Vagina (tissue), 2 donors: ENCODE data around the gene MATK. TPM values are rescaled to one million over a fixed set of nuclear protein-coding genes. Genes with fewer than 3 reads are reported as not detected.
A peak's percentile ranks its signal among the peaks of the same experiment; 100 is the strongest.

Source experiments
- DNase-seq, 2 donors: peaks; one replicate each; pipeline ENCODE4 v3.0.0-alpha.2; 2017; ENCODE audit errors: extremely low spot score in 2 of 2
- H3K27ac ChIP-seq: fragments of 200-600 bp; sonication (generic); one replicate; pipeline ENCODE4 v1.5.1; 2019
- H3K27me3 ChIP-seq: fragments of 200-600 bp; sonication (generic); one replicate; pipeline ENCODE4 v1.5.1; 2019
- H3K36me3 ChIP-seq, 2 donors: fragments of 200-600 bp; sonication (generic); one replicate each; pipeline ENCODE4 v1.5.1; 2017 to 2019
- H3K4me1 ChIP-seq: fragments of 200-600 bp; sonication (generic); one replicate; pipeline ENCODE4 v1.5.1; 2019
- H3K4me3 ChIP-seq, 2 donors: fragments of 200-600 bp; sonication (generic); 1 replicate in 1 of 2; 2 replicates in 1 of 2; pipeline ENCODE4 v1.5.1; 2016 to 2019
- H3K9me3 ChIP-seq: fragments of 200-600 bp; sonication (generic); one replicate; pipeline ENCODE4 v1.5.1; 2019
- CTCF ChIP-seq, 3 experiments: fragments of 450-650 bp in 2 of 3; fragments of 200-600 bp in 1 of 3; sonication (generic) in 1 of 3; IDR thresholded peaks; one replicate each; pipeline ENCODE4 v1.5.1; 2017 to 2019; ENCODE audit warnings: antibody characterized with exemption in 3 of 3, mild to moderate bottlenecking in 2 of 3, moderate library complexity in 2 of 3
- POLR2A ChIP-seq, 2 donors: fragments of 450-650 bp; IDR thresholded peaks; one replicate each; pipeline ENCODE4 v1.6.1; 2017; ENCODE audit warnings: antibody characterized with exemption in 2 of 2, mild to moderate bottlenecking in 2 of 2, moderate library complexity in 2 of 2
- POLR2AphosphoS5 ChIP-seq, 2 donors: sonication (generic); formaldehyde crosslinking; IDR thresholded peaks; one replicate each; pipeline ENCODE4 v1.9.0; 2017; ENCODE audit warnings: antibody characterized with exemption in 2 of 2, mild to moderate bottlenecking in 2 of 2, low read depth in 1 of 2; ENCODE audit not compliant: insufficient read depth in 1 of 2
- intact Hi-C: fragments of 100-400 bp; cut with DNase I; formaldehyde crosslinking; loops from one replicate; pipeline ENCODE4 v1.15.1; 2023
- total RNA-seq: library from RNA; depleted of rRNA; stranded (reverse); fragments of >200 nt; gene quantifications from one replicate; pipeline ENCODE4 v1.2.3, GENCODE V29; 2016

Gene MATK
- total RNA-seq, result 1.2 TPM

GRCh38 chr19:3785938-3786824 is at the start of gene MATK:
Gene MATK (minus strand): TSS chr19:3786381. CDS start chr19:3785135, 1,246 bp downstream.
- Histone ChIP-seq H3K4me1 (peaks cover 10% of the 10 kb centered on the region), H3K4me3 (peak within 1 kb of the TSS; percentile 25 to 32), H3K27me3 (peaks cover 9% of the 10 kb centered on the region), H3K9me3 (peaks cover 9% of the 10 kb centered on the region), H3K27ac (no peak within 1 kb of the TSS), H3K36me3 (no peaks in the 10 kb centered on the region)
- intact Hi-C loops, result no loop called here
- no peak for DNase-seq
- TF ChIP-seq CTCF (IDR thresholded peaks at IDR 0.05) (no peak), POLR2A (IDR thresholded peaks at IDR 0.05) (no peak), POLR2AphosphoS5 (IDR thresholded peaks at IDR 0.05; ENCODE audit: insufficient read depth in 1 of 2, low read depth in 1 of 2) (no peak)

- no peak for DNase-seq
- Histone ChIP-seq H3K9me3 (no peaks in the 10 kb centered on the region), H3K4me3 (no peak overlapping the region), H3K36me3 (no peaks in the 10 kb centered on the region), H3K27me3 (no peaks in the 10 kb centered on the region), H3K27ac (no peak overlapping the region), H3K4me1 (no peaks in the 10 kb centered on the region)
- intact Hi-C loops, result no loop called here
- TF ChIP-seq CTCF (IDR thresholded peaks at IDR 0.05) (no peak), POLR2A (IDR thresholded peaks at IDR 0.05) (no peak), POLR2AphosphoS5 (IDR thresholded peaks at IDR 0.05; ENCODE audit: insufficient read depth in 1 of 2, low read depth in 1 of 2) (no peak)
Observed at GRCh38 chr19:3835055-3835435, 48.9 kb upstream of the MATK start.

GRCh38 chr19:3834349-3835054 is 48.3 kb upstream of the MATK start:
- Histone ChIP-seq H3K27ac (no peak overlapping the region), H3K9me3 (no peaks in the 10 kb centered on the region), H3K27me3 (no peaks in the 10 kb centered on the region), H3K4me3 (no peak overlapping the region), H3K4me1 (no peaks in the 10 kb centered on the region), H3K36me3 (no peaks in the 10 kb centered on the region)
- no peak for DNase-seq
- intact Hi-C loops, result no loop called here
- TF ChIP-seq CTCF (IDR thresholded peaks at IDR 0.05), result no peak
- TF ChIP-seq POLR2A (IDR thresholded peaks at IDR 0.05), result no peak
- TF ChIP-seq POLR2AphosphoS5 (IDR thresholded peaks at IDR 0.05; ENCODE audit: insufficient read depth in 1 of 2, low read depth in 1 of 2), result no peak

GRCh38 chr19:3833578-3834348 is 47.6 kb upstream of the MATK start:
- TF ChIP-seq POLR2AphosphoS5 (IDR thresholded peaks at IDR 0.05; ENCODE audit: insufficient read depth in 1 of 2, low read depth in 1 of 2) (no peak), POLR2A (IDR thresholded peaks at IDR 0.05) (no peak), CTCF (IDR thresholded peaks at IDR 0.05) (no peak)
- H3K4me3 ChIP-seq, result no peak overlapping the region
- intact Hi-C loops, result no loop called here
- no peaks in the 10 kb centered on the region for H3K36me3 ChIP-seq
- no peak overlapping the region for H3K27ac ChIP-seq
- no peaks in the 10 kb centered on the region for H3K4me1 ChIP-seq
- DNase-seq, result no peak
- H3K27me3 ChIP-seq, result no peaks in the 10 kb centered on the region
- no peaks in the 10 kb centered on the region for H3K9me3 ChIP-seq
